ENCODE measurements around the gene NUDT22.
A peak's percentile ranks its signal among the peaks of the same experiment; 100 is the strongest.

Gene NUDT22

GRCh38 chr11:64262271-64263002, 36.4 kb downstream of the NUDT22 start:
- TF ChIP-seq TAF1 (IDR thresholded peaks at IDR 0.05; ENCODE audit: borderline replicate concordance, low read depth, low read length) = no peak
- TF ChIP-seq POLR2A (IDR thresholded peaks at IDR 0.05; ENCODE audit: low read depth, low read length) = no peak
- no peak for TF ChIP-seq POLR2AphosphoS5 (IDR thresholded peaks at IDR 0.05; ENCODE audit: low read depth, low read length)
- FAIRE-seq = no peak
- DNase-seq (ENCODE audit: insufficient read length) = no peak

GRCh38 chr11:64263021-64263946, 37.2 kb downstream of the NUDT22 start:
- DNase-seq (ENCODE audit: insufficient read length) = no peak
- no peak for FAIRE-seq
- TF ChIP-seq POLR2A (IDR thresholded peaks at IDR 0.05; ENCODE audit: low read depth, low read length) (no peak), TAF1 (IDR thresholded peaks at IDR 0.05; ENCODE audit: borderline replicate concordance, low read depth, low read length) (no peak), POLR2AphosphoS5 (IDR thresholded peaks at IDR 0.05; ENCODE audit: low read depth, low read length) (no peak)

- DNase-seq (ENCODE audit: insufficient read length) = no peak
- FAIRE-seq = no peak
- TF ChIP-seq POLR2AphosphoS5 (IDR thresholded peaks at IDR 0.05; ENCODE audit: low read depth, low read length) (no peak), POLR2A (IDR thresholded peaks at IDR 0.05; ENCODE audit: low read depth, low read length) (no peak), TAF1 (IDR thresholded peaks at IDR 0.05; ENCODE audit: borderline replicate concordance, low read depth, low read length) (no peak)
Observed at GRCh38 chr11:64263947-64264317, 37.9 kb downstream of the NUDT22 start.

GRCh38 chr11:64264371-64264852, 38.3 kb downstream of the NUDT22 start:
- TF ChIP-seq POLR2AphosphoS5 (IDR thresholded peaks at IDR 0.05; ENCODE audit: low read depth, low read length) (no peak), TAF1 (IDR thresholded peaks at IDR 0.05; ENCODE audit: borderline replicate concordance, low read depth, low read length) (no peak), POLR2A (IDR thresholded peaks at IDR 0.05; ENCODE audit: low read depth, low read length) (no peak)
- DNase-seq (ENCODE audit: insufficient read length) (no peak), FAIRE-seq (no peak)

- no peak for DNase-seq (ENCODE audit: insufficient read length)
- no peak for FAIRE-seq
- TF ChIP-seq POLR2A (IDR thresholded peaks at IDR 0.05; ENCODE audit: low read depth, low read length) = no peak
- no peak for TF ChIP-seq TAF1 (IDR thresholded peaks at IDR 0.05; ENCODE audit: borderline replicate concordance, low read depth, low read length)
- no peak for TF ChIP-seq POLR2AphosphoS5 (IDR thresholded peaks at IDR 0.05; ENCODE audit: low read depth, low read length)
Observed at GRCh38 chr11:64265176-64266160, 39.4 kb downstream of the NUDT22 start.

- no peak for DNase-seq (ENCODE audit: insufficient read length)
- TF ChIP-seq TAF1 (IDR thresholded peaks at IDR 0.05; ENCODE audit: borderline replicate concordance, low read depth, low read length) (no peak), POLR2AphosphoS5 (IDR thresholded peaks at IDR 0.05; ENCODE audit: low read depth, low read length) (no peak), POLR2A (IDR thresholded peaks at IDR 0.05; ENCODE audit: low read depth, low read length) (no peak)
Observed at GRCh38 chr11:64266339-64266738, 40.3 kb downstream of the NUDT22 start.

GRCh38 chr11:64267207-64267945, 41.3 kb downstream of the NUDT22 start:
- DNase-seq (ENCODE audit: insufficient read length) = no peak
- no peak for TF ChIP-seq TAF1 (IDR thresholded peaks at IDR 0.05; ENCODE audit: borderline replicate concordance, low read depth, low read length)
- no peak for TF ChIP-seq POLR2AphosphoS5 (IDR thresholded peaks at IDR 0.05; ENCODE audit: low read depth, low read length)
- TF ChIP-seq POLR2A (IDR thresholded peaks at IDR 0.05; ENCODE audit: low read depth, low read length) = no peak
- no peak for FAIRE-seq

More at GRCh38 chr11:64266339-64266738, 40.3 kb downstream of the NUDT22 start:
- no peak for FAIRE-seq

- no peak for DNase-seq (ENCODE audit: insufficient read length)
- TF ChIP-seq POLR2AphosphoS5 (IDR thresholded peaks at IDR 0.05; ENCODE audit: low read depth, low read length) (no peak), TAF1 (IDR thresholded peaks at IDR 0.05; ENCODE audit: borderline replicate concordance, low read depth, low read length) (no peak), POLR2A (IDR thresholded peaks at IDR 0.05; ENCODE audit: low read depth, low read length) (no peak; the same call in 1 of the 2 replicates)
- no peak for FAIRE-seq
Observed at GRCh38 chr11:64268025-64268892, 42.2 kb downstream of the NUDT22 start.

- TF ChIP-seq POLR2AphosphoS5 (IDR thresholded peaks at IDR 0.05; ENCODE audit: low read depth, low read length) (peak; percentile 34; the same call in 1 of the 2 replicates), TAF1 (IDR thresholded peaks at IDR 0.05; ENCODE audit: borderline replicate concordance, low read depth, low read length) (no peak)
- FAIRE-seq = no peak
- no peak for DNase-seq (ENCODE audit: insufficient read length)
Observed at GRCh38 chr11:64268893-64269539, 42.9 kb downstream of the NUDT22 start.

Measured in GM12892 (cell line).